Stimulated activated CD8-positive, alpha-beta memory T cell treated with anti-CD3 and anti-CD28 coated beads, Interleukin-2, amount 100 ng/mL, for 1 hour (primary cell): ENCODE results near the gene SLC24A3.

ENCODE experiments used
- DNase-seq, 2 donors: peaks; one replicate each; pipeline ENCODE4 v3.0.0-alpha.2; 2020; ENCODE audit warnings: low read depth in 2 of 2

The SLC24A3 gene

DNA sequence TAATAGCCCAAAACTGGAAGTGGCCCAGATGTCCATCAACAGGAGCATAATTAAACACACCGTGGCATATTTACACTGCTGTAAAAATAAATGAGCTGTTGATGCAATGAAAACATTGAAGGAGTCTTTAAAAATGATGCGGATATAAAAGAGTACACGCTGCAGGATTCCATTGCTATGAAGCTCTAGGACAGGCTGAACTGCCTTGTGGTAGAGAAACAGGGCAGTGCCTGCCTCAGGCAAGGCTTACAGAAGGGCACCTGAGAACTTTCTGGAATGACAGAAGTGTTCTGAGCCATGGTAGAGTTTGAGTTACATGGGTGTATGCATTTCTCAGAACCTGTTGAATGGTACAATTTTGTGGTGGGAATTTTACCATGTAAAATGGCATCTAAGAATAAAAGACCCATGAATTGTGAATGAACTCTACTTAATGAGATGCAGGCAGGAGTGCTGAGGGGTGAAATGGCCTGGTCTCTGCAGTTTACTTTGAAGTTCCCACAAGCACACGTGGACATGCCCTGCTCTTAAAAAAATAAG lies 500.3 kb downstream of the SLC24A3 start:
- no peak for DNase-seq

GRCh38 chr20:19713822-19714578 lies 501.6 kb downstream of the SLC24A3 start:
- DNase-seq, result no peak

DNA sequence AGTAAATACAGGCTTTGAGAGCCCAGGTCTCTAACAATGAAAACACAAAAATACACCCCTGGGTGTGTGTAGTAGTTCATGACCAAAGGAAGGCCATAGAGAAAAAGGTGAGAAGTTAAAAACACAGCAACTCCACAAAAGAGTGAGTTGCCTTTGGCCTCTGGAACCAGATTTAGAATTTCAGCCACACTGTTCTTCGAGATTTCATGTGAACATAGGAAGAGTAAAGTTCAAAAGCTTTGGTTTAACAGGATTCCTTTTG lies 502.1 kb downstream of the SLC24A3 start:
- DNase-seq, result no peak

DNA sequence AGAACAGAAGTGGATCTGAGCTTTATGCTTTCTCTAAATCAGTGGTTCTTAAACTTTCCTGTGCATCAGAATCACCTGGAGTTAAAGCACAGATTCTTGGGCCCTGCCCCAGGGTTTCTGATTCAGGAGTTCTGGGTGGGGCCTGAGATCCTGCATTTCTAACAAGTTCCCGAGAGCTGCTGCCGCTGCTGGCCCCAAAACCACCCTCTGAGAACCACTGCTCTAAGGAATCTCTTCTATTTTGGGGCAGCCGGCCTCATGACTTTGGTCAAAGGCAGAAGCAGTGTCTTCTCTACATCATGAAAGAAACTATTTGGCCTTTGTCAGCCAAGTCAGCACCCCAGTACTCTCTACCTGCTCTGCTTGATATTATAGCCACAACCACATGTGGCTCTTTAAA lies 503.5 kb downstream of the SLC24A3 start:
- no peak for DNase-seq

- DNase-seq, result no peak
Observed at GRCh38 chr20:19718880-19719279, 506.4 kb downstream of the SLC24A3 start.

GRCh38 chr20:19720991-19721390 lies 508.5 kb downstream of the SLC24A3 start:
- DNase-seq, result no peak

DNA sequence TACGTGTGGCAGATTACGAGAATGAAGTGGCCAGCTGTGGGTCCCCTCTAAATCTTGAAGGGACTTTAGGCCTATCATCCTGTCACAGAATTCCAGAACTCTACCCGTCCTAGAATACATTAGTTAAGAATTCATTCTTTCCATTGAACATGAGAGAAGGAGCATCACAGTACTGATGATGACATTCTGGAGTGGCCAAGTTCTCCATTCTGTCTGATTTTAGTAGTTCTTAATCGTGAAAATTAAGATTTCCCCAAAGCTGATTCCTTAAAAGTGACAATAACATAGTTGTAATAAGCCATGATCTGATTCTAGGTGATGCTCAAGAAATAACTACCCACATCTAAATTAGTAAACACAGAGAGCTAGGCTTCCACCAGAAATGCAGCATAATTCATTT lies 510.6 kb downstream of the SLC24A3 start:
- DNase-seq, result no peak

DNA sequence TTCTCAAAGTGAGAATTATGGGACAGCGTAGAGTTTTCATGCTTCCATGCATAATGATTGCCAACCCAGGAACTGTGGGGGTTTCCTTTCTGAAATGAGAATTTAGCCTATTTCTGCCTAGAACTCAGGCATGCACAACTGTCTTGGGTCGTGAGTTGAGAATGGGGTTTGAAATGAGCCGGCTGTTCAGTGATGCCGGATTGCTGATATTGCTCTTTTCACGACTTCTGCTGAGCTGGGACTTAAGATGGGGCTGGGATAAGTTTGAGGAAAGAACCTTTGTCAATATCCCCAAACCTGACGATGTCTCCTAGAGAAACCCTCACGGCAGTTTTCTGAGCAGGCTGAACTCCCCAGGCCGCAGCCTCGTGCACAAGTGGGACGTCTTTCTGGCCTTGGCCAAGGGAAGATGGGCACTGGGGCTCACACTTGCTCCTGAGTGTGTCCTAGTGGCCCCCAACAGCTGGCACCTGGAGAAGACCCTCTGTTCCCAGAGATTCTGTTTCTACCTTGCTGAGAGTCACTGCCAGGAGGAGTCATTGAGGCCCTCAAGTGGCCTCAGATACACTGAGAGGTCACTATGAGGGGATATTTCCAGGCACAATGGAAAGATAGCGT lies 511.5 kb downstream of the SLC24A3 start:
- DNase-seq, result no peak

DNA sequence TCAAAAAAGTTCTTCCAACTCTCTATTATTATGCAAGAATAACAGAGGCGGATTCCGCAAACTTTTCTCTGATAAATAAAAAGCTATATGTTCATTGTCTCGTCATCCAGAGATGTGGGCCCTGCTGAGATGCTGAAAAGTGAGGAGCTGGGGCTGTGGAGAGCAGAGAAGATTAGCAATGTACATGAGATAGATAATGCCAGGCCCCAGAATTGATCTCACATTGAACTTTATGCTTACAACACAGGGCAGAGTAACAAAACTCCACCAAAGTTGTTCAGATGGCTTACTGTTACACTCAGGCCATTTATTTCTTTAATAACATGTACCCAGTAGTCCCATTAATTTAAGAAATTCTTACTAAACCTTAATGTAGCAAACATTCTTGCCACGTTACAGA lies 512.9 kb downstream of the SLC24A3 start:
- no peak for DNase-seq

GRCh38 chr20:19725814-19726525 lies 513.5 kb downstream of the SLC24A3 start:
- DNase-seq, result no peak

DNA sequence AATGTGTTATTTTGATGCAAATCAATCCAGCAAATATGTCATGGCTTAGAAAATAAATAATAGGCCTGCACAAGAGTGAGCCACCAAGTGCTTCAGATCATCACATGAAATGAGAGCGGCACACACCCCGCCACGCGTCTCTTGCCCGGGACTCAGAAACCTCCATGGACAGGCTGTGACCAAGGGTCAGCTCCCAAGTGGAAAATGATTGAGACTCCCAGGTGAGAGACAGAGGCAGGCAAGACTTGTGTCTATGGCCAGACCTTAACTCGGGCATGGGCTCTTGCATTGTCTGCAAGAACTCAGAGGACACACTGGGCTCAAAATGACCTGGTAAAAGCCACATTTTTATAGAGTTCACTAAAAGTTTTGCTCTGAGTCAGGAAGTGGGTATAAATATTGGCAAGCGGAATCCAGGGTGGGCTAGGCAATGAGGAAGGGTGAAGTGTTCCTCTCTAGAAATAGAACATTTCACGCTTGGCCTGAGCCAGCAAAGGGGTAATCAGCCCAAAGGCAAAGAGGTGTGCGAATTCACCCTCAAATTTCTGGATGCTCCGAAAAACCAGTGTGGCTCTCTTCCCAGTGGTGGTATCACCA lies 514.9 kb downstream of the SLC24A3 start:
- DNase-seq, result no peak

DNA sequence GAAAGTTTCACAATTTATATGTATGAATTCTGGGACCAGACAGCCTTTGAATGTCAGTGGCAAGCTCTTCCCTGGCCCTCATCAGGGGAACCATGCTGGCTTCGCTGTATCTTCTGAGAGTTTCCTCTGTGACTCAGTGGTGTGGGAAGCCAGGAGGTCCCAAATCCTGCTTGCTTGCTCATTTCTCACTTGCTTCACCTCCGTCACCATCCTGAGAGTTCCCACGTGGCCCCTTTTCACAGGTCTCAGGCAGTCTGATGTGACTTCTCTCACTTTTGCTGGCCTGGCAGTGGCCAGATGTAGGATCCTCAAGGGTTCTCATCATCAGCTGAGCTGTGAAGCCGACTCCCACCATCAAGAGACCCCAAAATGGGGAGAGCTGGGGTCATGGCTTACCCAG lies 517.2 kb downstream of the SLC24A3 start:
- no peak for DNase-seq

GRCh38 chr20:19730706-19731105 lies 518.3 kb downstream of the SLC24A3 start:
- no peak for DNase-seq

DNA sequence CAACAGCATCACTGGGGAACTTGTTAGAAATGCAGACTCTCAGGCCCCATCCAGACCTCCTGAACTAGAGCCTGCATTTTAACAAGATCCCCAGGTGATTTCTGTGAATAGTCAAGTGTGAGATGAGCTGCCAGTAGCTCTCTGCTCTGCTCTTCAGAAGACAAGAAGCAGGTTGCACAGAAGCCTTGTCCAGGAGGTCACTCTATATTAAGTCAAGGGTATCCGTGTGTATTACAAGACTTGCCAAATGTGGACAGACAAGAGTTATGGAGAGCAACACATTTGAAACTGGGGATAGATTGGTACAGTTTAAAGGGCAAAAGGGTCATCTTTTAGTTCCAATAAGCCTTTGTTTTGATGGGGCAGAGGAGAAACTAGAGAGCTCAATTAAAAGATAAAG lies 522.4 kb downstream of the SLC24A3 start:
- DNase-seq, result no peak

GRCh38 chr20:19735446-19735845 lies 523.0 kb downstream of the SLC24A3 start:
- no peak for DNase-seq

- DNase-seq, result no peak
Observed at GRCh38 chr20:19737025-19737424, 524.6 kb downstream of the SLC24A3 start.

GRCh38 chr20:19738951-19739350 lies 526.5 kb downstream of the SLC24A3 start:
- DNase-seq, result no peak

- DNase-seq, result no peak
Observed at GRCh38 chr20:19739351-19739750, 526.9 kb downstream of the SLC24A3 start.

DNA sequence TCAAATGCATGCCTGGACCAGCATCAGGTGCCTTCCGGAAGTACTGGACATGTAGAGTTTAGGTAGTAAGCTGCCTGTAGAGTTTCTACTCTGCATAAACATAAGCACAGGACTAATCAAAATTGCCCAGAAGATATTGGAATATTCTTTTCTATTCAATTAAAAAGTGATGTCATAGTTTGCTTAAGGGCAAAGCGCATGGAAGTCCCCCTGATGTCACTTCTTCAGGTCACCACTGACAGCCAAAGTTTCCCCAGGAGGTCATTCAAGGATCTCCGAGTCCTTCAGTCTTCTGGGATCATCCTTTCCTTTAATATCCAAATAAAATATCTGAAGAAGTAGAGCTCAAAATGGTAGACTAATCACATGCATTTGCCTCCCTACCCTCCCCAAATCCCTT lies 528.1 kb downstream of the SLC24A3 start:
- DNase-seq, result no peak

DNA sequence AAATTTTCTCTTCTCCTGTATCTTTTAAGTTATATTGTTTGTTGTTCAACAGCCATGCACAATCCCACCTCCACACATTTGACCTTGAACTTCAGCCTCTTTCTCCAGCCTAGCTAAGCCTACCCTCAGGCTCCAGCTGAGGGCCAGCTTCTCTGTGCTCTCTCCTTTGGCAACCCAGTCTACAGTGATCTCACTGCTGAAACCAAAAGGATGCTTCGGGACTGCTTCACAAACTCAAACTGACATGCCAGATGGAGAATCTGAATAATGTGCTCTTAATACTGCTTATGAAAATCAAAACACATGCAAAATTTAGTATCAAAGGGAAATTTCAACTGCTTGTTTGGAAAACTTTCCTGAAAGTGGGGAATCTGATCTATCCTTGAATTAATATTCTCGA lies 529.5 kb downstream of the SLC24A3 start:
- no peak for DNase-seq

- DNase-seq, result no peak
Observed at GRCh38 chr20:19742974-19743639, 530.7 kb downstream of the SLC24A3 start.

GRCh38 chr20:19743640-19743995 lies 531.2 kb downstream of the SLC24A3 start:
- no peak for DNase-seq
